HCT116 (cell line): ENCODE measurements around the gene DLST. TPM values are rescaled to one million over a fixed set of nuclear protein-coding genes. Genes with fewer than 3 reads are reported as not detected.

Experiments used
- ATAC-seq: fragments of 200-7000 bp; cut with Tn5 transposase; 2 replicates; pipeline ENCODE4 v1.9.1; 2020; ENCODE audit warnings: mild to moderate bottlenecking, moderate library complexity
- BruUV-seq: library from RNA; stranded (reverse); fragments of 400-500 nt; replicated peaks from 2 replicates; lab custom pipeline; 2021; lab: Mats Ljungman, UMichigan
- CTCF ChIA-PET: fragments of 300-600 bp; sonication (Branson Sonifier 250); formaldehyde crosslinking; loops from one replicate; lab custom pipeline; 2021; ENCODE audit warnings: antibody characterized with exemption; lab: Charles Lee
- POLR2A ChIA-PET: fragments of 300-600, 350-600 bp; sonication (Branson Sonifier 250); formaldehyde crosslinking; loops from one replicate; lab custom pipeline; 2021; ENCODE audit warnings: antibody characterized with exemption; lab: Charles Lee
- RAD21 ChIA-PET, 2 experiments: fragments of 300-600 bp; sonication (Branson Sonifier 250); formaldehyde crosslinking; loops; one replicate each; lab custom pipeline; 2023; ENCODE audit warnings: low total read pairs in 2 of 2; ENCODE audit not compliant: uncharacterized antibody in 2 of 2, unreplicated experiment in 2 of 2, low non-redundant PET in 1 of 2; lab: Charles Lee
- DNase-seq: peaks from one replicate; pipeline ENCODE4 v3.0.0-alpha.2; 2010; ENCODE audit warnings: low read depth, low spot score
- H2AFZ ChIP-seq: fragments of 200-600 bp; shearing (Covaris generic), sonication (generic); 2 replicates; pipeline ENCODE4 v1.6.1; 2017; ENCODE audit warnings: low read depth, mixed run types, mixed read lengths, antibody characterized with exemption, low read length; ENCODE audit not compliant: poor library complexity, severe bottlenecking
- H3K27ac ChIP-seq: 2 replicates; pipeline ENCODE4 v1.5.1; 2012; ENCODE audit warnings: low read depth, low read length
- H3K27me3 ChIP-seq: fragments of 200-600 bp; sonication (generic); 2 replicates; pipeline ENCODE4 v1.6.1; 2016; ENCODE audit warnings: mixed run types, low read length, mixed read lengths; ENCODE audit not compliant: insufficient read depth
- H3K36me3 ChIP-seq, 2 experiments: fragments of 200-500 bp in 1 of 2; fragments of 200-600 bp in 1 of 2; sonication (Bioruptor generic) in 1 of 2; sonication (generic) in 1 of 2; 2 replicates each; pipeline versions ENCODE4 v1.5.1 to v1.6.1; 2014 to 2016; ENCODE audit warnings: low read length in 2 of 2, inconsistent platforms in 1 of 2, mixed read lengths in 1 of 2, mixed run types in 1 of 2; ENCODE audit not compliant: insufficient read depth in 2 of 2, control insufficient read depth in 1 of 2
- H3K4me1 ChIP-seq, 2 experiments: fragments of 200-600 bp in 1 of 2; sonication (generic) in 1 of 2; 2 replicates each; pipeline versions ENCODE4 v1.5.1 to v1.6.1; 2012 to 2017; ENCODE audit warnings: low read length in 2 of 2, inconsistent platforms in 1 of 2, mild to moderate bottlenecking in 1 of 2, mixed read lengths in 1 of 2, mixed run types in 1 of 2, moderate library complexity in 1 of 2; ENCODE audit not compliant: insufficient read depth in 2 of 2, control insufficient read depth in 1 of 2
- H3K4me2 ChIP-seq: fragments of 200-600 bp; sonication (generic); 2 replicates; pipeline ENCODE4 v1.6.1; 2017; ENCODE audit warnings: mixed run types, low read length, mixed read lengths
- H3K4me3 ChIP-seq, 2 experiments: fragments of 200-600 bp in 1 of 2; sonication (generic) in 1 of 2; replicated peaks in 1 of 2; 2 replicates each; pipeline ENCODE4 v1.5.1; 2011 to 2016; ENCODE audit warnings: low read length in 2 of 2, control low read depth in 1 of 2, low read depth in 1 of 2, mild to moderate bottlenecking in 1 of 2, mixed read lengths in 1 of 2, mixed run types in 1 of 2
- H3K79me2 ChIP-seq: fragments of 200-600 bp; sonication (generic); 2 replicates; pipeline ENCODE4 v1.6.1; 2017; ENCODE audit warnings: mild to moderate bottlenecking, mixed run types, low read length, moderate library complexity, mixed read lengths; ENCODE audit not compliant: insufficient read depth
- H3K9ac ChIP-seq: fragments of 200-600 bp; sonication (generic); 2 replicates; pipeline ENCODE4 v1.6.1; 2016; ENCODE audit warnings: low read length, mixed read lengths
- H3K9me2 ChIP-seq: fragments of 200-600 bp; sonication (generic), shearing (Covaris generic); 2 replicates; pipeline ENCODE4 v1.6.1; 2017; ENCODE audit warnings: mixed run types, mild to moderate bottlenecking, moderate library complexity; ENCODE audit not compliant: insufficient read depth
- H3K9me3 ChIP-seq, 2 experiments: fragments of 200-500 bp in 1 of 2; fragments of 200-600 bp in 1 of 2; sonication (Bioruptor generic) in 1 of 2; sonication (generic) in 1 of 2; 2 replicates each; pipeline ENCODE4 v1.6.1; 2014 to 2017; ENCODE audit warnings: low read length in 2 of 2, mixed read lengths in 2 of 2, inconsistent platforms in 1 of 2, low read depth in 1 of 2, mild to moderate bottlenecking in 1 of 2, mixed run types in 1 of 2, moderate library complexity in 1 of 2; ENCODE audit not compliant: control insufficient read depth in 1 of 2, insufficient read depth in 1 of 2
- H4K20me1 ChIP-seq: fragments of 200-600 bp; sonication (generic), shearing (Covaris generic); 2 replicates; pipeline ENCODE4 v1.6.1; 2017; ENCODE audit warnings: mixed run types, mild to moderate bottlenecking, moderate library complexity; ENCODE audit not compliant: insufficient read depth
- CBX3 ChIP-seq: IDR thresholded peaks from 2 replicates; pipeline ENCODE4 v1.6.1; 2012; ENCODE audit warnings: low read depth
- EZH2phosphoT487 ChIP-seq: fragments of 200-600 bp; IDR thresholded peaks from 2 replicates; pipeline ENCODE4 v1.6.1; 2018; ENCODE audit warnings: antibody characterized with exemption, borderline replicate concordance
- FOSL1 ChIP-seq: IDR thresholded peaks from 2 replicates; pipeline ENCODE4 v1.6.1; 2012; ENCODE audit warnings: low read depth
- REST ChIP-seq: IDR thresholded peaks from 2 replicates; pipeline ENCODE4 v1.6.1; 2012; ENCODE audit warnings: low read depth
- SIN3A ChIP-seq: IDR thresholded peaks from 2 replicates; pipeline ENCODE4 v1.6.1; 2012; ENCODE audit warnings: low read depth
- TCF7L2 ChIP-seq: IDR thresholded peaks from 2 replicates; pipeline ENCODE4 v1.7.0; 2011; ENCODE audit warnings: borderline replicate concordance, inconsistent platforms; ENCODE audit not compliant: insufficient read depth, insufficient read length; ENCODE audit errors: extremely low read depth
- YY1 ChIP-seq: IDR thresholded peaks from 2 replicates; pipeline ENCODE4 v1.6.1; 2011; ENCODE audit warnings: low read length, low read depth, moderate library complexity, mild to moderate bottlenecking; ENCODE audit not compliant: insufficient replicate concordance; ENCODE audit errors: extremely low read depth
- ZBTB33 ChIP-seq: IDR thresholded peaks from 2 replicates; pipeline ENCODE4 v1.6.1; 2011; ENCODE audit warnings: mild to moderate bottlenecking, low read length, moderate library complexity; ENCODE audit not compliant: insufficient replicate concordance; ENCODE audit errors: extremely low read depth
- ZFX ChIP-seq: fragments of 450-650 bp; IDR thresholded peaks from 2 replicates; pipeline ENCODE4 v1.6.1; 2017
- ZNF274 ChIP-seq: fragments of 200-500 bp; sonication (Bioruptor generic); IDR thresholded peaks from 2 replicates; pipeline ENCODE4 v1.6.1; 2014; ENCODE audit warnings: mild to moderate bottlenecking, low read depth, low read length, inconsistent platforms
- intact Hi-C: fragments of 100-400 bp; cut with micrococcal nuclease; formaldehyde crosslinking; loops from 2 replicates; pipeline ENCODE4 v1.10.0; 2022
- total RNA-seq: library from RNA; stranded (reverse); gene quantifications from one replicate; pipeline ENCODE4 v1.2.1, GENCODE V29; 2021; ENCODE audit not compliant: unreplicated experiment

DLST gene
- total RNA-seq, 1 experiment from 2014 or later = 101 TPM

GRCh38 chr14:74861734-74862090 lies 20.0 kb upstream of the DLST start:
- intact Hi-C loops = loop anchor here (1.0 to 2.0 kb wide), 3 partner anchors 44 to 445 kb away; no protein-coding TSS in a partner anchor
- Histone ChIP-seq H3K36me3 (no peaks in the 10 kb centered on the region), H3K9me2 (no peaks in the 10 kb centered on the region), H3K9ac (no peak overlapping the region), H3K79me2 (no peaks in the 10 kb centered on the region), H4K20me1 (no peaks in the 10 kb centered on the region), H3K9me3 (no peaks in the 10 kb centered on the region), H3K4me3 (no peak overlapping the region), H3K4me2 (no peak overlapping the region), H3K27ac (no peak overlapping the region), H3K4me1 (peaks cover 0 to 4% of the 10 kb centered on the region in 2 experiments; a peak in 1 of 4 replicates), H2AFZ (no peak overlapping the region), H3K27me3 (no peaks in the 10 kb centered on the region)
- DNase-seq (no peak), ATAC-seq (no peak)
- RAD21 ChIA-PET = interaction anchor here (2.3 to 2.5 kb wide), 2 partner anchors 44 to 45 kb away, joined by 12 to 13 read pairs; no protein-coding TSS in a partner anchor
- TF ChIP-seq ZBTB33 (no peak), REST (no peak), CBX3 (no peak), ZFX (no peak), EZH2phosphoT487 (no peak), FOSL1 (no peak), YY1 (no peak), SIN3A (no peak), ZNF274 (no peak), TCF7L2 (no peak)
- CTCF ChIA-PET = interaction anchor here (0.6 to 6.9 kb wide), 13 partner anchors 9 to 436 kb away, joined by 3 to 94 read pairs (median 7); partner anchors contain the start of genes DLST and PROX2
- POLR2A ChIA-PET = interaction anchor here (1.1 kb wide), 1 partner anchor 434 kb away, joined by 6 read pairs; no protein-coding TSS in a partner anchor
- no TSS peak for BruUV-seq
